Superior temporal gyrus (tissue), 1 donor: ENCODE data around the gene TCEANC2.
"Not testable (repeated sequence)": the region's sequence is repeated elsewhere in the genome, so short reads cannot be mapped to it uniquely, and the experiment has no call there.

Source experiments
- DNase-seq: peaks from one replicate; pipeline ENCODE4 v3.0.0-alpha.2; 2016; ENCODE audit errors: extremely low spot score

Gene TCEANC2

DNA sequence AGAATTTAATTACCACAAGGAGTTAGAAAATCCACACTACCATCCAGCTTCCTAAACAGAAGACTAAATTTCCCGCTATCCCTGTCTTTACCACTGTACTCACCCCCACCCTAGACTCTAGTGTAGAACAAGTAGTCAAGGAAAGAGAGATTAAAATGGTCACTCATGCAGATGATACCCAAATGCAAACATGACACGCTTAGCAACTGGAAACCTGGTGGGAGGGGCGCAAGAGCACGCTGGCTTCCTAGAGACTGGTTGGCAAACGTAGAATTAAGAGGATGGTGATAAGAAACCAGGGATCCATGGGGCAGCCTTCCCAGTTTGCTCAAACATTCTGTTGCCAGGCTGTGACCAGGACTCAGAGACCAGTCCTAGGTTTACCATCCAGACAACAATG, 25.6 kb upstream of the TCEANC2 start:
- no peak for DNase-seq

DNA sequence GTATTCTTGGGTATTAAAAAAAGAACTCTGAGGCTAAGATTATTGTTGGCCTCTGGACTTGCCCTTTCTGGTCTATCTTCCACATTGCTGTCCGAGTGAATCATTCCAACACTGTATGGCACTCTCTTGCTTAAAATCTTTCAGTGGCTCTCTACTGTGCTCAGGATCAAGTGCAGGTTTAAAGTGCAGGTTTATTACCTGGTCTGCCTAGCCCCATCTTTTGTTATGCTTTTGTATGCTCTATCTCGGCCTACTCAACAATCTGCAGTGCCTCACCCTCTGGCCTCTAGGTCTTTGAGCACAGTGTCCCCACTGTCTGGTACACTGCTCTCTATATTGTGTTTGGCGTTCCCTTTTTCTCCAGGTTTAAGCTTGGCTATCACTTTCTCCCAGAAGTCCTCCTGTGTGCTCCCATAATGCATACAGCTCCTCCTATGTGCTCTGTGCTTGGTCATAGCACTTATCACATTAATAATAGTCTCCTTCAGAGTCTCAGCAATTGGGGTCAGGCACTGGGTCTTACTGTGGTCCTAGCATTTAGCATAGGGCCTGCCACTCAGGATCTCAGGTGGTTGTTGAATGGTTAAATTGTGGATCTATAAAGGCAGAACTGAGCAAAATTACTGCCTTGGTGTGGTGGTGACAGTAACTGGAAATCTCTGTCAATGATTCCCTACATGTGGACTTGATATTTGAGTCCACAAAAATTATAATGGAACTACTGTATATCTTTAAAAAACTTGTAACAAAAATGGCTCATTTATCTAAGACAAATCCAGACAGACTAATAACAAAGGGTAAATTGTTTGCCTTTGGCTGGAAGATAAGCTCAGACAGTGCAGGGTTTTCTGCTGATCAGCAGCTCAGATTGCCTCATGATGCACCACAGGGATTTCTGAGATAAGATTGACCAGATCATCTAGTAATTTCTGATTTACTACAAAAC, 24.8 kb upstream of the TCEANC2 start:
- peak; percentile 76 for DNase-seq

DNA sequence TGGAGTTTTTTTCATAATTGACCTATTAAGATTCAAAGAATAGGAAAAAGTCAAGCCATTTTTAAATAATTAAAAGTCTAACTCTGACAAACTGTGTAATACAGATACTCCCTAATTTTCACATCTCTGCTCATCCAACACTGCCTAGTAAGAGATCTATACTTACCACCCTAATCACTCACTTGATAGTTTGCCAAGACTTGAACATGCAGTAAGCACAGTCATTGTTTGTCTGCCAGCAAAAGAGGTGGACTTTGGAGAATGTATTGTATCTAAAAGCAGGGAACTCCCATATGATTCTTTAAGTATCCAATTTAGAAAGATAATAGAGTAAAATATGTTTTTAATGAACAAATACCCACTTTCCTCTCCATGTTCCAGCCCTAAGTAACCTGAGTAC, 15.9 kb upstream of the TCEANC2 start:
- DNase-seq = no peak

DNA sequence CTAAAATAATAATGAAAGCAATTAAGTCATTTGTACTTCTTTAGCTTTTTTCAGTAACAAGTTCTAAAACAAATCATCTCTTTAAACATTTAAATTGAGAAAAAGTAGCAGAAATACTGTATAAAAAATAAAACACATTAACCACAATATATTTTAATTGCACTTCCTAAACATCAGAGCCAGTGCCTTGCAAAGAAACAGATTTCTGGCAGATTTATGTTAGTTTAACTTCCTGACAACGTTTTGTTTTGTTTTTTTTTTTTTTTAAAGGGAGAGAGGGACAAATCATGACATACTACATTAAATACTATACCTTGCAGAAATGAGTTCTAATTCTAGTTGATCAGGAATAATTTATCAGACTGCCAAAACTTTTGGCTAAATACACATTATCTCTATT, 11.6 kb upstream of the TCEANC2 start:
- no peak for DNase-seq

DNA sequence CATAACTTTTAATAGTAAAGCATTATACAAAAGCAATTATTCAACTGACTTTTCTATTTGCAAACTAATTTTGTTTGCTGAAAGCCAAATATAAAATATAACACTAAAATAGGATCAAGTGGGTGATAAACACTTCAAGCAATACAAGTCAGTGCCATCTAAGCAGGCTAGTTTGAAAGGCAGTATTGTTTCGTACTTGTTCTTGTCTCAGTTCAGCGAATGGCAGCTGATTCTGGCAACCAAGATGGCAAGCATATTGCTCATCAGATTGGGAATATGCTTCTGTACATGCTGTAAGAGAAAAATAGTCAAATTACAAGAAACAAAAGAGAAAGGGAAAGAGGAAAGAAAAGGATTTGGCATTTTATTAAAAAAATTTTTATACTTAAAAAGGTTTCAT, 7.9 kb upstream of the TCEANC2 start:
- peak; percentile 77 for DNase-seq

DNA sequence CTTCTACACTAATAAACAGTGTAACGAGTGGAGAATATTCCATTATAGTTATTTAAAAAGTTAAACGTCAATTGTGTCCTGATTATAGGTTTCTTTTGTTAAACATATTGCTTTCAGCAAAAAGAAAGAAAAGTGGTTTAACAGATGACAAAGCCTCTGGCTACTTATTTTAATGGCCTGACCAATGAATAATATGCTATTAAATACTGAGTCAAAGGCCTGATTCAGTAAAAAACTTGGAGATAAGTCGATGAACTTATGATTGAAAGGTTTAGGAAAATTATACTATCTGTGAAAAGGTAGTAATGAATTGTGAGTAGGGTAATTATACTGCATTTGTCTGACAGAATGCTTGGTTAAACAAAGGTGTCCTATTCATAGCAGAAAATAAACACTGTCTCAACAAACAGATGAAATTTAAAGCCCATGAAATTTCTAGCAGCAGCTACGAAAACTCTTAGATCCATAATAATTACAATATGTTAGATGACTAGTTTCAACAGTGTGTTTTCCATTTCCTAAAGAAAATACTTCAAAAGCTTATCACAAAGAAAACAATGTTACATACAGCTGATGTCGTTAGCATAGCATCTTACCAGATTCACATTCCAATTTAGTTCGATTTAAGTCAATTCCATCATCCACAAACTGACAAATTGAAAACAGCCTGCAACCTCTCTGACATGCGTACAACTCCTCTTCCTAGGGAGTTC, 6.6 kb upstream of the TCEANC2 start:
- DNase-seq = peak; percentile 47

DNA sequence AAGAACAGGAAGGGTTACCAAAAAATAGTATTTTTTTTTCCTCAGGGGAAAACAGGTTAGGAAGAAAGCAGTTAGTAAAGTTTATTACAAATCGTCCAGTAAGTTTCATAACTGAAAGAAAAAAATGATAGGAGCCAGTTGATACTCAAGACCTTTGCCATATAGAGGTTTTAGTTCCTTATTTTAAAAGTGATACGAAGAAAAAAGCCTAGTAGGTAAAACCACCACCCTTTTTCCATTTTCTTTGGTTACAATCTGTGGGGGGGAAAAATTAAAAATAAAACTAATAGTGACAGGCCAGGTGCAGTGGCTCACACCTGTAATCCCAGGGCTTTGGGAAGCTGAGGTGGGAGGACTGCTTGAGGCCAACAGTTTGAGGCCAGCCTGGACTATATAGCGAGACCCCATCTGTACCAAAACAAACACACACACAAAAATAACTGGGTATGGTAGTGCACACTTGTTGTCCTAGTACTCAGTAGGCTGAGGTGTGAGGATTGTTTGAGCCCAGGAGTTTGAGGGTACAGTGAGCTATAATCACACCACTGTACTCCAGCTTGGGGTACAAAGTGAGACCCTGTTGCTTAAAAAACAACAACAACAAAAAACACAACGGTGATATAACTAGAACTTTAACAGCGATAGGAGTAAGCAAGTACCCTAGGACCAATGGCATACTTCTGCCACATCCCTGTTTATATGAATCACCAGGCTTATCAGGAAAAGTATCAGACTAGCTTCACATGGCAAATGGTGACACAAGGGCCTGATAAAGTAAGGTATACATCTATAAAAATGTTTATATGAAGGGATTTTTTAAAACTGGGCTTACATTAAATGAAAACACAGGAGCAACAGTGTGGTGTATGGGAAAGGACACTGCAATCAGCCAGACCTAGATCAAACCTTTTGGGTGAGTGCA, 5.8 kb upstream of the TCEANC2 start:
- DNase-seq = no peak

DNA sequence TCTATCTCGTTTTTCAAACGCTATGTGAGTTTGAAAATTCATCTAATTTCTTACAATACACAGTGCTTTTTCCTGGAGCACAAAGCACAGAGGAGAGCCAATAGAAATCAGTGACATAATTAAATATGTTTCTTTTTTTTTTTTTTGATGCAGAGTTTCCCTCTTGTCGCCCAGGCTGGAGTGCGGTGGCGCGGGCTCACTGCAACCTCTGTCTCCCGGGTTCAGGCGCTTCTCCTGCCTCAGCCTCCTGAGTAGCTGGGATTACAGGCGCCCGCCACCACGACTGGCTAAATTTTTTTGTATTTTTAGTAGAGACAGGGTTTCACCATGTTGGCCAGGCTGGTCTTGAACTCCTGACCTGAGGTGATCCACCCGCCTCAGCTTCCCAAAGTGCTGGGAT, 3.0 kb upstream of the TCEANC2 start:
- not testable (repeated sequence) for DNase-seq

DNA sequence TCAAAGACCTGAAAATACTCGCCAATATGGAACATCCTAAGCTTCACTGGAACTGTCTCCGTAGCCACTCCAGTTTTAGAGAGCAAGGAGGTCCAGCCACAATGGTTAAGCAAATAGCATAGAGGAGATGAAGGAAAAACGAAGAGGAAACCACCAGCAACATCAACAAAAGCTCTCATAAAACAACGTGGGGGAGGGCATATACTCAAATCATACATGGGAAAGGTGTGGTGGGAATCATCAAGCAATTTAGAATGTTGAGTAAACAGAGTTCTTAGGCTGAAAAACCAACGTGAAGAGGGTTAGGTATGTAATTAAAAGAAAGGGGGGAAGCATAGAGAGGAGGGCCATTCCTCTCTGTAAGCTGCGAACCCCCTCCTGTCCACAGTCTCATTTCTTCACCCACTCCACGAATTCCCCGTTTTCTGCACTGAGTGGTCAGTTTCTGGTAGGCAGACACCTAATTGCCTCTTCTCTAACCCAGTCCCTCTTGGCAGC, 1.4 kb upstream of the TCEANC2 start:
- DNase-seq = peak; percentile 57

DNA sequence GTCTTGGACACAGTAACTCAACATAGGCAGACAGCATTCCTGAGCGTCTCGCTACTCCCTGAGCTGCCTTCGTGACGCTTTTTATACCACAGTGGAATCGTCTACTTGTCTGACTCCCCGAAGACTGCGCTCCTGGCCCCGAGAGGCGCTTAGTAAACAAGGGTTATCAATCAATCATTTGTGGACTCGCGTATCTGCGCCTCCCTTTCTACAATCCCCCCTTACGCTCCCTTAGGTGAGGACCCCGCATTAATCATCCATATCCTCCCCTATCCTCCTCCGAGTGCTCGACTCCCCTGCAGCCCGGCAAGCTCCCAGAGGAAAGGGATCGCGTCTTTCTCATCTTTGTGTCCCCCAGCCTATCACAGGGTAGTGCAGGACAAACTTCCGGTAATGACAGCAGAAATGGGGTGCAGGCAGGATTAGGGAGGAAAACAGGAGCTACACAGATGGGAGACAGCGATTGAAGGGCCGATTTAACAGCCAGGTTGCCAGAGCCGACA, 926 bp upstream of the TCEANC2 start:
- peak; percentile 65 for DNase-seq

DNA sequence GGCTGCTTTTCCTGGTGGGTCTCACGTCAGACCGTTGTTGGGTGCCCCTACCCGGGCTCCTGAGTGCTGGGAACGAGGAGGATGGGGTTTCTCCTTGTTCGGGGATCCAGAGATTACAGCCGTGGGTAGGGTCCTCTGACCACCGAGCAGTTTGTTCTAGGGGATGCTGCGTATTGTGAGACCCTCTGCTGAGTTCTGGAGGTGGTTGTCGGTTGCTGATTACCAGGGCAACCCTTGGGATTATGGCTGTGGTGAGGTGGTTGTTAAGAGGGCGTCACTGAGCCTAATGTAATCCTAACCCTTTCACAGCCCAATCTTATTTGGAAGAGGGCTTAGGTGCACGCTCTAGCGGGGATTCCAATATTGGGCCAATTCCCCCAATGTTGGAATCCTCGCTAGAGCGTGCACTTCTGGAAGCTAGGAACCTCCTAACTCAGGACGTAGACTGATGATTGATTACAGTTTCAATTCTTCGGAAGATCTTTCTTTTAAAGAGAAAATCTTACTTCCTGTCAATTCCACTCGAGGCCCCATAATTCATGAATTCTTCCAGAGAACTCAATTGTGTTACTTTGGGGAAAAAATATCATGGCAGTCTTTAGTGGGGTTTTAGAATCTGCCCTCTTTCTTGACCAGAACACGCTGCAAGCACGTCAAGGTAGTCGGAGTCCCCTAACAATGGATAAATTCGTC, 483 bp downstream of the TCEANC2 start:
- peak; percentile 30 for DNase-seq

DNA sequence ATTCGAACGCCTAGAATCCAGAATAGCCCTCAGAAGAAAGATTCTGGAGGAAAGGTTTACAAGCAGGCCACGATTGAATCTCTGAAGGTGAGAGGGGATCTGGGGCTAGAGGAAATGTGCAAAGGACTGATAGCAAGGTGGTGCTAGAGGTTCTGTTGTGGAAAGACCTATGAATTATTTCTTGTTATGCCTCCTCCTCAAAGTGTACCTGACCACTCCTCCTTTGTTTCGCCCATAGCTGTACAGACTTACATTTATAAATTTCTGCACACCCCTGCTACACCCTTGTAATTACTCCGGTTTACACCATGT, 986 bp downstream of the TCEANC2 start:
- no peak for DNase-seq

DNA sequence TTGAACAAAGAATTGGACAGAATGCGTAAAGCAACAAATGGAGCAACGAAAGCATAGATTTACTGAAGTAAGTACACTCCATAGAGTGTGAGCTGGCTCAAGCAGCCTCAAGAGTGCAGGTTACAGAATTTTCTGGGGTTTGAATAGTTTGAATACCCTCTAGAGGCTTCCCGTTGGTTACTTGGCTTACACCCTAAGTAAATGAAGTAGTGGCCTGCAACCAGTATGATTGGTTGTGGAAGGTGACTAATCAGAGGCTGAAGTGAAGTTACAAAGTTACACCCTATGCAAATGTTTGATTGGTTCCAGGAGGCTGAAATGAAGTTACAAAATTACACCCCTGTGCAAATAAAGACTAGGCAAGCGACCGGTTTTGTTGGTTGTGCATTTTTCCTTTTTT, 10.9 kb downstream of the TCEANC2 start:
- no peak for DNase-seq

DNA sequence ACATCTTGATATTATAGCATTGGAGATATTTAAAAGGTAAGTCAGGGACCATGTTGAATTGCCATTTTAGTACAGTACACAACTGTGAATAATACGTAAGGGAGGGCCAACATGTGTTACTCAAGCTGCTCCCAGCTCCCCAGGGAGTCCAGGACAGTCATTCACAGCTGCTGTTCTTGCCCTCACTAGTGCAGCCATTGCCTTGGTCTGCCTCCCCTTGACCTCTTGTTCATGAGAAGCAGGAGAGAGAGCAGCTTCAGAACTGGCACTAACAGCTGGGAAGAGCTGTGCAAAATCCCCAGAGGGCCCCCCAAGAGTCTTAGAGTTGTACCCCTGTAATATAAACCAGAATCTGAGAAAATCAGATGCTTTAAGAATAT, 16.4 kb downstream of the TCEANC2 start:
- DNase-seq = no peak

DNA sequence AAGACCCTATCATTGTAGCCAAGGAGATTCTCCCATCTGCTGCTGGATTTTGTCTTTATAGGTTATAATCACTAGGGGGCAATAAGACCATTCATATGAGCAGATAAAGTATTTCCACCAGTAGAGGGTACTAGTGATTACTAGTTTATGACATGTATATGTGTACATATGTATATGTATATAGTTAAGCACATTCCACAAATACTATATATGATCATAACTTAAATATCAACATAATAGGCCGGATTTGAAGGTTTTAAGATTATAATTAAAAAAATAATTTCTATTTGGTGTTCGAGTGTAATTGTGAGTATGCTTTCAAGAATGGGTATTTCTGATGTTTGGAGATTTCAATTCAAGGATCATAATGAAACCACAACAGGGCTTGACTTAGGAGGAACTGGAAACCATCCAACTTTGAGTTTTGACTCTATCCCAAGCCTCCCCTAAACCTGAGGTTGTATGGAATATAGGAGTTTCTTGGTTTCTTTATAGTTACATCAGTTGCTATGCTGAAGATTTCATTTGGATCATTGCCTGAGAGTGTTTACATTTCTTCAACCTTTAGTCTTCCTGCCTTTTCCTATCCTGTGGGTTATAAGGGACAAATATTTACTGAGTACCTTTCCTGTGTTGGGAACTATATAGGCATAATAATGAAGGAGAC, 16.9 kb downstream of the TCEANC2 start:
- DNase-seq = peak; percentile 89

DNA sequence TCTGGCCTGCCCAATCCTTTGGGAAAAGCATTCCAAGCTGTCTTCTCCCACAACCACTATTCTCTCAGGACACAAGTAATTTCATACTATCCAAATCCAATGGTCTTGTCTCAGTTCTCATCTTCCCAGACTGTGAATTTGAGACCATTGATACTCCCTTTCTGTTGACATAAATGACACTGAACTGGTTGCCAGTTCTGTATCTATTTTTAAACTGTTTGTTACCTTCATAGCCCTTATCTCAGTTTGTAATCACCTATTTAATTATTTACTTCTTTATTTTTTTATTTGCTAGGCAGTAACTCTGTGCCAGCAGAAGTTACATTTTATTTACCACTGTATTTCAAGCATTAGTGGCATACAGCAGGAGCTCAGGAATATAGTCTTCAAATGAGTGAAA, 24.0 kb downstream of the TCEANC2 start:
- no peak for DNase-seq

DNA sequence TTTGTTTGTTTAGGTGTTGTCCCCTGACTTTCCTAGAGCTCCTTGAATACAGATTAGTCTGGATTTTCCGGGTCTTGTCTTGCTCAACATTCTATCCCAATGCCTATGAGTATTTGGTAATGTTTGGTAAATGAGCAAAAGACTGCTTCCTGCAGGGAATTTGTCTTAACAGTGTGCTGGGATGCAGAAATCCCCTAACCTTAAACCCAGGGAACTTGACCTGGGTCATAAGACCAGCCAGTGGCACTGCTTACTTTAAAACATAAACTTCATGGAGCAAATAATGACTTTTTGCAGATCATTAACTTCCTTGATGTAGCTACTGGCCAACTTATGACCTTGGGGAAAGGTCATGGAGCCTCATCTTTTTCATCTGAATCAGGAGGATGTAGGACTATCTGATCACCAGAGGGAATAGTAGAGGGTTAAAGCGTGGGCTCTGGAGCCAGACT, 27.2 kb downstream of the TCEANC2 start:
- no peak for DNase-seq

DNA sequence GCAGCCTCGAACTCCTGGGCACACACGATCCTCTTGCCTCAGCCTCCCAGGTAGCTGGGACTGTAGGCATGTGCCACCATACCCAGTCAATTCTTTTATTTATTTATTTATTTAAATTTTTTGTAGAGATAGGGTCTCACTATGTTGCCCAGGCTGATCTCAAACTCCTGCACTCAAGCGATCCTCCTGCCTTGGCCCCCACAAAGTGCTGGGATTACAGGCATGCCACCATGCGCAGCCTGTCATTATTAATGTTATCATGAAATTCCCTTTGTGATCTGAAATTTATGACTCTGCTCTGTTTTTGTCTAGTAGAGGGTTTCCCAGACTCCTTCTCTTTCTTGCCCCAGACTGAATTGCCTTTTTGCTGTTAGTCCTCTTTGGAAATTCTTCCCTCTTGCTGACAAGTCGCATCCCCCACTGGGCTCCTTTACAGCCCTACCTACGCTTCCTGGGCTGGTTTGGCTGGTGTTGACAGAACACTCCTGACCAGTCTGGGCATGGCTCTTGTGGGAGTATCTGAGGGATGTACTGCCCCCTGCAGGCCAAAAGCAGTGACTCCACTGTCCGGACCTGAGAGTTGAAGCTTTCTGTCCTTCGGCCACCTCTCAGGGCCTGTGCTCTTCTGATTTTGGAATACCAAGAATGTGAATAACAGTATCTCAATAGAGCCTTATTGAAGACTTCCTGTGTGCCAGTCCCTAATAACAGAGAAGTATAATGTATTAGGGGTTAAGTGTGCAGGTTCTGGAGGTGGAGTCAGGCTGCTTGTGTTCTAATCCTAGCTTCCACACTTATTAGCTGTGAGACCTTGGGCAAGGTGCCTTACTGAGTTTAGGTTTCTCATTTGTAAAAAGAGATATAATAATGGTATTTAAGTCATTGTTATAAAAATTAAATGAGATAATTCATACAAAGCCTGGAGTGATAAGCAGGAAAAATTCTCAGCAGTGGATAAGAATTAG, 28.2 kb downstream of the TCEANC2 start:
- peak; percentile 38 for DNase-seq

DNA sequence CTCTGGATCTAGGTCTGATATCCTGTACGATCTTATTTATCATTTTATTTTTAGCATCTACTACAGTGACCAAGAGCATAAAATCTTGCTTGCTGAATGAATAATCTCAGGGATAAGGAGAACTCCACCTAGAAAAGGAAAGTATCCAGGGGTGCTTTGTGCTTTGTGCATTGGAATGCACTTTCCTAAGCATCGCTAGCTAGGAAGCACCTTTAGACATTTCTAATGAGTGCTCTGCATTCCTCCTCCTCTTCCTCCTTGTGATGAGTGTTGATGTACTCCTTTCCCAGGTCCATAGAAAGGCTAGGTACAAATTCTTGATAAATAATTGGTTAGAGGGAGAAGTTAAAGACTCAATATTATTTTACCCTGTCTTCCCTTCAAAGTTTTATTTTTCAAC, 31.4 kb downstream of the TCEANC2 start:
- DNase-seq = no peak
